Fibroblast of pulmonary artery (primary cell): ENCODE results near the gene F7.

Source experiments
- DNase-seq: peaks from one replicate; pipeline ENCODE4 v3.0.0-alpha.2; 2010; ENCODE audit warnings: low read depth
- H3K4me3 ChIP-seq: replicated peaks from 2 replicates; pipeline ENCODE4 v1.5.1; 2011; ENCODE audit warnings: low read depth, mild to moderate bottlenecking, control low read depth, low read length, moderate library complexity
- TF ChIP-seq, protein P1 (sequence below): IDR thresholded peaks from 2 replicates; pipeline ENCODE4 v1.5.1; 2011; ENCODE audit warnings: mild to moderate bottlenecking, control low read depth, low read length, inconsistent platforms; ENCODE audit errors: missing control alignments

Gene F7

DNA sequence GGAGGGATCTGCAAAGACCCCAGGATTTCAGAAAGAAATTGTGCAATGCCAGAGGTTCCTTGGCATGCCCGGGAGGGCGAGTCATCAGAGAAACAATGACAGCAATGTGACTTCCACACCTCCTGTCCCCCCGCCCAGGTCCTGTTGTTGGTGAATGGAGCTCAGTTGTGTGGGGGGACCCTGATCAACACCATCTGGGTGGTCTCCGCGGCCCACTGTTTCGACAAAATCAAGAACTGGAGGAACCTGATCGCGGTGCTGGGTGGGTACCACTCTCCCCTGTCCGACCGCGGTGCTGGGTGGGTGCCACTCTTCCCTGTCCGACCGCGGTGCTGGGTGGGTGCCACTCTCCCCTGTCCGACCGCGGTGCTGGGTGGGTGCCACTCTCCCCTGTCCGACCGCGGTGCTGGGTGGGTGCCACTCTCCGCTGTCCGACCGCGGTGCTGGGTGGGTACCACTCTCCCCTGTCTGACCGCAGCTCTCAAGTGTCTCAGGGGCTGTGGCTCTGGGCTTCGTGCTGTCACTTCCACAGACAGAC lies 11.8 kb downstream of the F7 start:
- no peak overlapping the region for H3K4me3 ChIP-seq
- DNase-seq, result peak; percentile 3
- TF ChIP-seq, protein P1, sequence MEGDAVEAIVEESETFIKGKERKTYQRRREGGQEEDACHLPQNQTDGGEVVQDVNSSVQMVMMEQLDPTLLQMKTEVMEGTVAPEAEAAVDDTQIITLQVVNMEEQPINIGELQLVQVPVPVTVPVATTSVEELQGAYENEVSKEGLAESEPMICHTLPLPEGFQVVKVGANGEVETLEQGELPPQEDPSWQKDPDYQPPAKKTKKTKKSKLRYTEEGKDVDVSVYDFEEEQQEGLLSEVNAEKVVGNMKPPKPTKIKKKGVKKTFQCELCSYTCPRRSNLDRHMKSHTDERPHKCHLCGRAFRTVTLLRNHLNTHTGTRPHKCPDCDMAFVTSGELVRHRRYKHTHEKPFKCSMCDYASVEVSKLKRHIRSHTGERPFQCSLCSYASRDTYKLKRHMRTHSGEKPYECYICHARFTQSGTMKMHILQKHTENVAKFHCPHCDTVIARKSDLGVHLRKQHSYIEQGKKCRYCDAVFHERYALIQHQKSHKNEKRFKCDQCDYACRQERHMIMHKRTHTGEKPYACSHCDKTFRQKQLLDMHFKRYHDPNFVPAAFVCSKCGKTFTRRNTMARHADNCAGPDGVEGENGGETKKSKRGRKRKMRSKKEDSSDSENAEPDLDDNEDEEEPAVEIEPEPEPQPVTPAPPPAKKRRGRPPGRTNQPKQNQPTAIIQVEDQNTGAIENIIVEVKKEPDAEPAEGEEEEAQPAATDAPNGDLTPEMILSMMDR, result no peak

DNA sequence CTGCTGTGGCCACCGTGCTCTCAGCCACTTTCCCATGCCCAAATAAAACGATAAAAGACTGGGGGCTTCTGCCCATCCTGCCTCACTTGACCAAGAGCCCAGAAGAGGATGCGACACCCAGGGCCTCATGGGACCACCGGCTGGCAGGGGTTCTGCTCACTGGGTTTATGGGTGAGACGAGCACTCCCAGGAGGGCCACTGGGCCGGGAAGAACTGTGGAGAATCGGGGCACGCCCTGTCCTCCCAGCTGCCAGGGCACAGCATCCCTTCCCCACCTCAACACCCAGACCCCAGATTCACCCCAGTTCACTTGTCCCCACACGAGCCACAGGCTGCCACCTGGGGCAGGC lies 12.3 kb downstream of the F7 start:
- TF ChIP-seq, protein P1, result no peak
- no peak for DNase-seq
- H3K4me3 ChIP-seq, result no peak overlapping the region

DNA sequence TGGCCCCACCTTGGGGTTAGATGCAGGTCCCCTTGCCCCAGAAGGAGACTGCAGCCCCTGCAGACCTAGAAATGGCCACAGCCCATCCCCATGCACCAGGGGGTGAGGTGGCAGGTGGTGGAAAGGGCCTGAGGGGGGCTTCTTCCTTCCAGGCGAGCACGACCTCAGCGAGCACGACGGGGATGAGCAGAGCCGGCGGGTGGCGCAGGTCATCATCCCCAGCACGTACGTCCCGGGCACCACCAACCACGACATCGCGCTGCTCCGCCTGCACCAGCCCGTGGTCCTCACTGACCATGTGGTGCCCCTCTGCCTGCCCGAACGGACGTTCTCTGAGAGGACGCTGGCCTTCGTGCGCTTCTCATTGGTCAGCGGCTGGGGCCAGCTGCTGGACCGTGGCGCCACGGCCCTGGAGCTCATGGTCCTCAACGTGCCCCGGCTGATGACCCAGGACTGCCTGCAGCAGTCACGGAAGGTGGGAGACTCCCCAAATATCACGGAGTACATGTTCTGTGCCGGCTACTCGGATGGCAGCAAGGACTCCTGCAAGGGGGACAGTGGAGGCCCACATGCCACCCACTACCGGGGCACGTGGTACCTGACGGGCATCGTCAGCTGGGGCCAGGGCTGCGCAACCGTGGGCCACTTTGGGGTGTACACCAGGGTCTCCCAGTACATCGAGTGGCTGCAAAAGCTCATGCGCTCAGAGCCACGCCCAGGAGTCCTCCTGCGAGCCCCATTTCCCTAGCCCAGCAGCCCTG lies 12.8 kb downstream of the F7 start:
- TF ChIP-seq, protein P1, result no peak
- no peak for DNase-seq
- H3K4me3 ChIP-seq, result no peak overlapping the region

DNA sequence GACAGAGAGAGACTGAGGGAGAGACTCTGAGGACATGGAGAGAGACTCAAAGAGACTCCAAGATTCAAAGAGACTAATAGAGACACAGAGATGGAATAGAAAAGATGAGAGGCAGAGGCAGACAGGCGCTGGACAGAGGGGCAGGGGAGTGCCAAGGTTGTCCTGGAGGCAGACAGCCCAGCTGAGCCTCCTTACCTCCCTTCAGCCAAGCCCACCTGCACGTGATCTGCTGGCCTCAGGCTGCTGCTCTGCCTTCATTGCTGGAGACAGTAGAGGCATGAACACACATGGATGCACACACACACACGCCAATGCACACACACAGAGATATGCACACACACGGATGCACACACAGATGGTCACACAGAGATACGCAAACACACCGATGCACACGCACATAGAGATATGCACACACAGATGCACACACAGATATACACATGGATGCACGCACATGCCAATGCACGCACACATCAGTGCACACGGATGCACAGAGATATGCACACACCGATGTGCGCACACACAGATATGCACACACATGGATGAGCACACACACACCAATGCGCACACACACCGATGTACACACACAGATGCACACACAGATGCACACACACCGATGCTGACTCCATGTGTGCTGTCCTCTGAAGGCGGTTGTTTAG lies 13.7 kb downstream of the F7 start:
- TF ChIP-seq, protein P1, result no peak
- DNase-seq, result no peak
- no peak overlapping the region for H3K4me3 ChIP-seq

DNA sequence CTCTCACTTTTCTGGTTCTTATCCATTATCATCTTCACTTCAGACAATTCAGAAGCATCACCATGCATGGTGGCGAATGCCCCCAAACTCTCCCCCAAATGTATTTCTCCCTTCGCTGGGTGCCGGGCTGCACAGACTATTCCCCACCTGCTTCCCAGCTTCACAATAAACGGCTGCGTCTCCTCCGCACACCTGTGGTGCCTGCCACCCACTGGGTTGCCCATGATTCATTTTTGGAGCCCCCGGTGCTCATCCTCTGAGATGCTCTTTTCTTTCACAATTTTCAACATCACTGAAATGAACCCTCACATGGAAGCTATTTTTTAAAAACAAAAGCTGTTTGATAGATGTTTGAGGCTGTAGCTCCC lies 14.2 kb downstream of the F7 start:
- TF ChIP-seq, protein P1, result no peak
- no peak for DNase-seq
- no peak overlapping the region for H3K4me3 ChIP-seq

DNA sequence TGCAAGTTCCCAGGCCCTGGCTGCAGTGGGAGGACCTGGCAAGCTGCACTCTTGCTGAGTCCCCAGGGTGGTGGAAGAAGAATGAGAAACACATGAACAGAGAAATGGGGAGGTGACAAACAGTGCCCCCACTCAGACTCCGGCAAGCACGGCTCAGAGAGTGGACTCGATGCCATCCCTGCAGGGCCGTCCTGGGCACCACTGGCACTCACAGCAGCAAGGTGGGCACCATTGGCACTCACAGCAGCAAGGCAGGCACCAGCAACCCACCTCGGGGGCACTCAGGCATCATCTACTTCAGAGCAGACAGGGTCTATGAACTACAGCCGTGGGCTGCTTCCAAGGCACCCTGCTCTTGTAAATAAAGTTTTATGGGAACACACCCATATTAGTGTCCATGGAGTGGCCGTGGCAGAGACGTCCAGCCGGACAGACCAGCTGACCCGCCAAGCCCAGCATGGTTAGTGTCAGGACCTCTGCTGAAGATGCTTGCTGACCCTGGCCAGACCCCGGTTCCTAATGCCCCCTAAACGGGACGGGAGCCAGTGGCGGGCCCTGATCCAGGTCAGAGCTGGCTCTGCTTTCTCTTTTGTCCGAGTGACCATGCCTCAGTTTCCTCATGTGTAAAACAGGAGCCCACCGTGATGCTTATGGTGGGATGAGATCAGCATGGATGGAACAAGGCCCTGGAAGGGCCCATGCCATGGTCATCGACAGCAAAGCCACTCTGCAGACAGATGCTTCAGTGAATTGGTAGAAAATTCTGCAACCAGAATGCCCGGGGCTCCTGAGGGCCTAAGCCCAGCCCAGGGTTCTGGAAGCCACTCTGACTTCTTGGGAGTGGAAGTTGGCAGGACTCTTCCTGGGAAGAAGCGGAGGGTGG lies 14.9 kb downstream of the F7 start:
- H3K4me3 ChIP-seq, result no peak overlapping the region
- DNase-seq, result no peak
- TF ChIP-seq, protein P1, result no peak
